ENCODE results near the gene VARS1. TPM values are rescaled to one million over a fixed set of nuclear protein-coding genes. Genes with fewer than 3 reads are reported as not detected.
"Not testable (repeated sequence)": the region's sequence is repeated elsewhere in the genome, so short reads cannot be mapped to it uniquely, and the experiment has no call there.

The VARS1 gene
- total RNA-seq, 2 experiments from 2014 or later: 84.1 to 88.4 TPM

- Mint-ChIP-seq H3K27me3 (no peaks in the 10 kb centered on the region), H3K36me3 (ENCODE audit: low read depth) (peaks cover 37% of the 10 kb centered on the region), H3K27ac (peak overlapping the region; percentile 82), H3K4me1 (peaks cover 36% of the 10 kb centered on the region), H3K9me3 (no peaks in the 10 kb centered on the region), H3K4me3 (peak overlapping the region; percentile 94)
- CTCF ChIA-PET: interaction anchor here (1.1 to 4.2 kb wide), 13 partner anchors 13 to 209 kb away, joined by 3 to 61 read pairs (median 11); partner anchors contain the start of genes BAG6, CLIC1, DDAH2 and MSH5
- no peak for DNase-seq
- POLR2A ChIA-PET: interaction anchor here (0.9 to 9.1 kb wide), 7 partner anchors 16 to 180 kb away, joined by 3 to 119 read pairs (median 7); partner anchors contain the start of genes CLIC1, DDAH2, HSPA1A and HSPA1L
Measured at GRCh38 chr6:31831350-31832215, 36.0 kb upstream of the VARS1 start.

- Mint-ChIP-seq H3K27me3 (no peaks in the 10 kb centered on the region), H3K9me3 (no peaks in the 10 kb centered on the region), H3K27ac (peak overlapping the region; percentile 82), H3K4me3 (peak overlapping the region; percentile 94), H3K36me3 (ENCODE audit: low read depth) (peaks cover 30% of the 10 kb centered on the region), H3K4me1 (peaks cover 36% of the 10 kb centered on the region)
- POLR2A ChIA-PET: interaction anchor here (0.8 to 9.1 kb wide), 10 partner anchors 16 to 280 kb away, joined by 3 to 119 read pairs (median 5); partner anchors contain the start of genes C6orf47, CLIC1, DDAH2 and GPANK1
- DNase-seq: no peak
- CTCF ChIA-PET: interaction anchor here (0.6 to 4.2 kb wide), 21 partner anchors 13 to 957 kb away, joined by 3 to 61 read pairs (median 7); partner anchors contain the start of genes BAG6, CLIC1, DDAH2 and GPANK1
Measured at GRCh38 chr6:31830886-31831335, 35.4 kb upstream of the VARS1 start.

GRCh38 chr6:31829633-31830283 lies 34.2 kb upstream of the VARS1 start:
- Mint-ChIP-seq H3K27ac (peak overlapping the region; percentile 82), H3K27me3 (no peaks in the 10 kb centered on the region), H3K36me3 (ENCODE audit: low read depth) (peaks cover 22% of the 10 kb centered on the region), H3K4me1 (peaks cover 44% of the 10 kb centered on the region), H3K4me3 (peak overlapping the region; percentile 94), H3K9me3 (no peaks in the 10 kb centered on the region)
- ChIA-PET CTCF (interaction anchor here (0.6 to 4.2 kb wide), 30 partner anchors 12 to 335 kb away, joined by 3 to 61 read pairs (median 4); partner anchors contain the start of genes ABHD16A, BAG6, CLIC1 and DDAH2), POLR2A (interaction anchor here (0.7 to 9.1 kb wide), 11 partner anchors 9 to 279 kb away, joined by 3 to 119 read pairs (median 4); partner anchors contain the start of genes CLIC1, DDAH2, GPANK1 and HSPA1A)
- no peak for DNase-seq

GRCh38 chr6:31827286-31828079 lies 31.9 kb upstream of the VARS1 start, which contains the start of gene HSPA1B:
TSS of gene HSPA1B (plus strand) at chr6:31827738. CDS start at chr6:31827951, 213 bp downstream.
- H3K4me1 Mint-ChIP-seq: peaks cover 54% of the 10 kb centered on the region

GRCh38 chr6:31826793-31827285 lies 31.3 kb upstream of the VARS1 start:
- H3K27me3 Mint-ChIP-seq: no peaks in the 10 kb centered on the region
- ChIA-PET CTCF (interaction anchor here (0.6 to 2.1 kb wide), 19 partner anchors 9 to 276 kb away, joined by 3 to 15 read pairs (median 5); partner anchors contain the start of genes DDAH2, GPANK1, HSPA1A and HSPA1L), POLR2A (interaction anchor here (0.9 to 3.4 kb wide), 26 partner anchors 9 to 332 kb away, joined by 3 to 70 read pairs (median 5); partner anchors contain the start of genes ABHD16A, BAG6, C6orf47 and CLIC1)
- peaks cover 53% of the 10 kb centered on the region for H3K4me1 Mint-ChIP-seq
- H3K4me3 Mint-ChIP-seq: peak overlapping the region; percentile 86
- peak overlapping the region; percentile 96 for H3K27ac Mint-ChIP-seq
- no peaks in the 10 kb centered on the region for H3K9me3 Mint-ChIP-seq
- DNase-seq: peak; percentile 57
- peaks cover 20% of the 10 kb centered on the region for H3K36me3 Mint-ChIP-seq (ENCODE audit: low read depth)

More at GRCh38 chr6:31827286-31828079, 31.9 kb upstream of the VARS1 start, which contains the start of gene HSPA1B:
- H3K27ac Mint-ChIP-seq: peak within 1 kb of the TSS; percentile 96
- peak within 1 kb of the TSS; percentile 86 for H3K4me3 Mint-ChIP-seq
- CTCF ChIA-PET: interaction anchor here (0.6 to 2.1 kb wide), 17 partner anchors 8 to 286 kb away, joined by 3 to 15 read pairs (median 5); partner anchors contain the start of genes DDAH2, DDX39B, GPANK1 and HSPA1A
- DNase-seq: peak; percentile 97
- no peaks in the 10 kb centered on the region for H3K9me3 Mint-ChIP-seq
- POLR2A ChIA-PET: interaction anchor here (0.9 to 3.4 kb wide), 24 partner anchors 9 to 1144 kb away, joined by 3 to 70 read pairs (median 6); partner anchors contain the start of genes ABHD16A, BAG6, C6orf47 and CLIC1
- no peaks in the 10 kb centered on the region for H3K27me3 Mint-ChIP-seq
- peaks cover 20% of the 10 kb centered on the region for H3K36me3 Mint-ChIP-seq (ENCODE audit: low read depth)

GRCh38 chr6:31825553-31825952 lies 30.0 kb upstream of the VARS1 start:
- DNase-seq: no peak
- Mint-ChIP-seq H3K4me1 (peaks cover 48% of the 10 kb centered on the region), H3K27me3 (no peaks in the 10 kb centered on the region), H3K4me3 (peak overlapping the region; percentile 86), H3K27ac (peak overlapping the region; percentile 96), H3K9me3 (no peaks in the 10 kb centered on the region), H3K36me3 (ENCODE audit: low read depth) (peaks cover 12% of the 10 kb centered on the region)
- CTCF ChIA-PET: no interaction called here
- POLR2A ChIA-PET: interaction anchor here (0.6 to 3.4 kb wide), 8 partner anchors 8 to 331 kb away, joined by 3 to 70 read pairs (median 4); partner anchors contain the start of genes ATF6B, C6orf47, CLIC1 and HSPA1A

GRCh38 chr6:31823592-31824196 lies 28.1 kb upstream of the VARS1 start:
- ChIA-PET CTCF (interaction anchor here (1.2 to 2.6 kb wide), 2 partner anchors 17 to 85 kb away, joined by 3 to 9 read pairs; partner anchors contain the start of gene LSM2), POLR2A (interaction anchor here (0.6 to 6.4 kb wide), 8 partner anchors 9 to 283 kb away, joined by 3 to 95 read pairs (median 4); partner anchors contain the start of genes CLIC1, GPANK1, LSM2 and MPIG6B)
- H3K27me3 Mint-ChIP-seq; H3K27ac Mint-ChIP-seq; DNase-seq; H3K9me3 Mint-ChIP-seq; H3K36me3 Mint-ChIP-seq (ENCODE audit: low read depth): not testable (repeated sequence)
- peak overlapping the region; percentile 44 for H3K4me3 Mint-ChIP-seq
- peaks cover 59% of the 10 kb centered on the region for H3K4me1 Mint-ChIP-seq

- peak; percentile 65 for DNase-seq
- Mint-ChIP-seq H3K27ac (peak overlapping the region; percentile 94), H3K27me3 (no peaks in the 10 kb centered on the region), H3K9me3 (no peaks in the 10 kb centered on the region), H3K4me3 (peak overlapping the region; percentile 92), H3K36me3 (ENCODE audit: low read depth) (peaks cover 20% of the 10 kb centered on the region), H3K4me1 (peaks cover 67% of the 10 kb centered on the region)
- ChIA-PET CTCF (interaction anchor here (0.6 to 2.6 kb wide), 5 partner anchors 15 to 92 kb away, joined by 3 to 9 read pairs (median 3); partner anchors contain the start of gene LSM2), POLR2A (interaction anchor here (0.7 to 6.4 kb wide), 12 partner anchors 8 to 1150 kb away, joined by 3 to 95 read pairs (median 4); partner anchors contain the start of genes ABHD16A, CLIC1, CSNK2B and GPANK1)
Measured at GRCh38 chr6:31822036-31822821, 26.7 kb upstream of the VARS1 start.

GRCh38 chr6:31821301-31822035 lies 25.9 kb upstream of the VARS1 start:
- peak overlapping the region; percentile 92 for H3K4me3 Mint-ChIP-seq
- H3K36me3 Mint-ChIP-seq (ENCODE audit: low read depth): peaks cover 20% of the 10 kb centered on the region
- H3K27me3 Mint-ChIP-seq: no peaks in the 10 kb centered on the region
- peaks cover 59% of the 10 kb centered on the region for H3K4me1 Mint-ChIP-seq
- H3K9me3 Mint-ChIP-seq: no peaks in the 10 kb centered on the region
- peak; percentile 63 for DNase-seq
- CTCF ChIA-PET: interaction anchor here (2.6 kb wide), 1 partner anchor 14 kb away, joined by 9 read pairs; the partner anchor contains the start of gene LSM2
- H3K27ac Mint-ChIP-seq: peak overlapping the region; percentile 94
- POLR2A ChIA-PET: interaction anchor here (0.7 to 6.4 kb wide), 10 partner anchors 9 to 1150 kb away, joined by 3 to 95 read pairs (median 4); partner anchors contain the start of genes CLIC1, CSNK2B, GPANK1 and LSM2
